HG02884 (cell line): ENCODE measurements around the gene EDARADD.
"Not testable (repeated sequence)": the region's sequence is repeated elsewhere in the genome, so short reads cannot be mapped to it uniquely, and the experiment has no call there.

Experiments used
- ATAC-seq: cut with Tn5 transposase; IDR thresholded peaks from one replicate; pipeline ENCODE4 v1.9.1; 2021; ENCODE audit warnings: mild to moderate bottlenecking, moderate library complexity; ENCODE audit not compliant: unreplicated experiment

EDARADD gene

DNA sequence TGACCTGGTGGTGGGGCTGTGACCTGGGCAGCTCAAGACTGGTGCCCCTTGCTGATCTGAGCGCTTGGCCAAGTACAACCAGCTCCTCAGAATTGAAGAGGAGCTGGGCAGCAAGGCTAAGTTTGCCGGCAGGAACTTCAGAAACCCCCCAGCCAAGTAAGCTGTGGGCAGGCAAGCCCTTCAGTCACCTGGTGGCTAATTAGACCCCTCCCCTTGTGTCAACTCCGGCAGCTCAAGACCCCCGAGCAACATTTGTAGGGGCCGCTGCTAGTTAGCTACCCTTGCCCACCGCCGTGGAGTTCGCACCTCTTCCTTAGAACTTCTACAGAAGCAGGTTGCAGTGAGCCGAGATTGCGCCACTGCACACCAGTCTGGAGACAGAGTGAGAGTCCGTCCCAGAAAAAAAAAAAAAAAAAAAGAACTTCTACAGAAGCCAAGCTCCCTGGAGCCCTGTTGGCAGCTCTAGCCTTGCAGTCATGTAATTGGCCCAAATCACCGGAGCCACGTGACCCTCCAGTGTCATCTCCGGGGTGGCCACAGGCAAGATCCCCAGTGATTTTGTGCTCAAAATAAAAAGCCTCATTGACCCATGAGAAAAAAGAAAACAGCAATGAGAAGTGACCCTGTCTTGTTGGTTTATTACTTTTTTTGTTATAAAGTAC lies 90.4 kb downstream of the EDARADD start:
- ATAC-seq, result no peak

DNA sequence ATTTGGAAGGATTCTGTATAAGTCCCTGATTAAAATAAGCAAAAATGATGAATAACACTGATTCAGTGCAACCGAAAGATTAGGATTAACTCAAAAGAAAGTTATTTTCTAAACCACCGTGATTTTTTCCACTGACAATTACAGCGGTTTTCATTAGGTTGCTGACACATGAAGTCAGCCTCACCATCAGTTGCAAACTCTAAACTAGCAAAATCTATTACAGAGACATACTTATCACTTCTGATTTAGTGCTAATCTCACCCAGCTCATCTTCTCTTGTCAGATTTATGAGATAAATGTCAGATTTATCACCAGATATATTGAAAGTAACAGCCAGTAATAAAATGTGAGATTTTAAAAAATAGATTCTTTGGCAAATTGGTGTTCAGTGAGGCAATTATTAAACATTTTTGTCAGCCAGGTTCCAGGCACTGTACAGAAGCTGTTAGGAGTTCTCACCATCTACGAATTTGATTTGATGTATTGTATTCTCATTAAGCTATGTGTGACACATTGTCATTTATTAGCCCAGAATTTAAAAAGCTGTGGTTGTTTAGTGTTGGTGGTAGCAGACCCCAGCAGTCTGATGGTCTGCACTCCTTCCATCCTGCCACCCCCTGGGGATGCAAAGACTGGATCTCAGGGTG lies 92.4 kb downstream of the EDARADD start:
- no peak for ATAC-seq

DNA sequence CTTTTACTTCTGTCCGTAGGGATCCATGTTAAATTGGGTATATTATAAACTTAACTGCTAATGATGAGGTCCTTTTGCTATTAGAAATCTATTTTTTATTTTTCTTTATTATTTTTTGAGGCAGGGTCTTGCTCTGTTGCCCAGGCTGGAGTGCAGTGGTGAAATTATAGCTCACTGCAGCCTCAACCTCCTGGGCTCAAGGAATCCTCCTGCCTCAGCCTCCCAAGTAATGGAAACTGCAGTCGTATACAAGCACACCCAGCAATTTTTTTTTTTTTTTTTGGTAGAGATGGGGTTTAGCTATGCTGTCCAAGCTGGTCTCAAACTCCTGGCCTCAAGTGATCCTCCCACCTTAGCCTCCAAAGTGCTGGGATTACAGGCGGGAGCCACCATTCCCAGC lies 95.1 kb downstream of the EDARADD start:
- ATAC-seq, result not testable (repeated sequence)

DNA sequence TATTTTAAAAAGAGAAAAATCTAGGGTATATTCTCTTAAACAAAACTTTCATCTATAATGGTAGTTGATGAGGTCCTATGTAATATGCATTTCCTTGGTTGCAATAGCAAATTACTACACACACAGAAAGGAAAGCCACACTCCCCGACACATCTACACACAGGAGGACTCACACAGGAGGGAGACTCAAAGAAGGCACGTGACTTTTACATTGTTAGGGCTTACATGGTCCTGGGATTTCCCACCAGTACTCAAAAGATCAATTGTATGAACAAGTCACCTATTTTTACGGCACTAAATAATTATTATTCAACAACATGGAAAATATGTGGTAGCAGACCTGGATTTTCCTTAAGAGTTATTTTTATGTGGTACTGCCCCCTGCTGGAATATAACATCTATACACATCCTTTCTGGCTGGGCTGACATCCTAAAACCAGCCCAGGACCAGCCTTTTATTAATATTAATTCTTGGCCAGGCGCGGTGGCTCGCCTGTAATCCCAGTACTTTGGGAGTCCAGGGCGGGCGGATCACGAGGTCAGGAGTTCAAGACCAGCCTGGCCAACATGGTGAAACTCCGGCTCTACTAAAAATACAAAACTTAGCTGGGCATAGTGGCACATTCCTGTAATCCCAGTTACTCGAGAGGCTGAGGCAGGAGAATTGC lies 95.8 kb downstream of the EDARADD start:
- no peak for ATAC-seq

DNA sequence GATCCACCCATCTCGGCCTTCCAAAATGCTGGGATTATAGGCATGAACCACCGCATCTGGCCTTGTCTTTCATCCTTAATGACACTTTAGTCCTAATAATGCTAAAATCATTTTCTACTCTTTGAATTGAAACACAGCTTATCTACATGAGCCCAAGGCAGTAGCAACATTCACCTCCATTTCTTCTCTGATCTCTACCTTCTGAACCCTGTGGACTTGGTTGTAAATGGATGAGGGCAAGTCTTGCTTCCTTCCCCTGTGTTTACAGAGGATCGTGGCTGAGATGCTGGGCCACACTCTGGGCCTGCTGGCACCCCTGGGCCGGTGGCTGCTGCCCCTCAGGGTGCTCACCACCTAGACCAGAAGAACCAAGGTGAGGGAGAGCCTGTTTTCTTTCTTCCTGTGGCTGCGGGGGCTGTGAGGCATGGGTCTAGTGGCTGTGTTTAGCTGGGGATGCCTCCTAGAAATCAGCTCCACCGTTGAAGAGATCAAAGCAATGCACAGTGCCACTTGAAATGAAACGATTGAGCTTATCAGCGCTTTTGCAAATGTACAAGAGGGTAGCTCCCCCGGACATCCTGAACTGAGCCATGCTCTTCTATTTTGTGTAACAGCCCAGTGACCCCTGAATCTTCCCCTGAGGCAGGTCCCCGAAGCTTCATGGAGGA lies 97.5 kb downstream of the EDARADD start:
- no peak for ATAC-seq

DNA sequence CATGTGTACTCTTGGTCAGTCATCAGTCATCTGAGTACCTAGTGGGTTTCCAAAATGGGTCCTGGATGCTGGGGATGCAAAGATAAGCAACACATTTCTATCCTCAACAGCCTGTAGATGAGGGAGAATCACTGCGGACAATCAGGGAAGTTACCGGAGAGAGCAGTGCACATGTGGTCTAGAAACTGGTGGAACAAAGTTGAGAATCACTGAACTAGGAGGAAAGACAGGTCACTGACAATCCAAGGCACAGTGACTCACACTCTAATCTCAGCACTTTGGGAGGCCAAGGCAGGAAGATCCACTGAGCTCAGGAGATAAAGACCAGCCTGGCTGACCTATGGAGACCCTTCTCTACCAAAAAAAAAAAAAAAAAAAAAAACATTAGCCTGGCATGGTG lies 98.3 kb downstream of the EDARADD start:
- ATAC-seq, result no peak

DNA sequence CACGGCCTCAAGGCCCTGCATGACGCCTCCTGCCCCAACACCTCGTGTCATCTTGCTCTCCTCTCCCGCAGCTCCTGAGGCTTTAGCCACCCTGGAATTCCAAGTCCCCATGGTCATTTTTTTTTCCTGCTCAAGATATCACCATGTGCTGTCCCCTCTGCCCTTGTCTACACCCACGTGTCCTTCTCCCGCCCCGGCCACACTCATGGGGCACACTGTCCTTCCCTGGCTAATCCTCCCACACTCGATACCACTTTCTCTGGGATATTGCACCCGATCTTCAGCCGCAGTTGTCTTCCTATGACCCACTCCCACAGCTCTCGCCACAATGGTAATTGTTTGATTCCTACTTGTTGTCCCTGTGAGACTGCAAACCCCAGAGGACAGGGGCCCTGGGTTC lies 100.0 kb downstream of the EDARADD start:
- ATAC-seq, result no peak

DNA sequence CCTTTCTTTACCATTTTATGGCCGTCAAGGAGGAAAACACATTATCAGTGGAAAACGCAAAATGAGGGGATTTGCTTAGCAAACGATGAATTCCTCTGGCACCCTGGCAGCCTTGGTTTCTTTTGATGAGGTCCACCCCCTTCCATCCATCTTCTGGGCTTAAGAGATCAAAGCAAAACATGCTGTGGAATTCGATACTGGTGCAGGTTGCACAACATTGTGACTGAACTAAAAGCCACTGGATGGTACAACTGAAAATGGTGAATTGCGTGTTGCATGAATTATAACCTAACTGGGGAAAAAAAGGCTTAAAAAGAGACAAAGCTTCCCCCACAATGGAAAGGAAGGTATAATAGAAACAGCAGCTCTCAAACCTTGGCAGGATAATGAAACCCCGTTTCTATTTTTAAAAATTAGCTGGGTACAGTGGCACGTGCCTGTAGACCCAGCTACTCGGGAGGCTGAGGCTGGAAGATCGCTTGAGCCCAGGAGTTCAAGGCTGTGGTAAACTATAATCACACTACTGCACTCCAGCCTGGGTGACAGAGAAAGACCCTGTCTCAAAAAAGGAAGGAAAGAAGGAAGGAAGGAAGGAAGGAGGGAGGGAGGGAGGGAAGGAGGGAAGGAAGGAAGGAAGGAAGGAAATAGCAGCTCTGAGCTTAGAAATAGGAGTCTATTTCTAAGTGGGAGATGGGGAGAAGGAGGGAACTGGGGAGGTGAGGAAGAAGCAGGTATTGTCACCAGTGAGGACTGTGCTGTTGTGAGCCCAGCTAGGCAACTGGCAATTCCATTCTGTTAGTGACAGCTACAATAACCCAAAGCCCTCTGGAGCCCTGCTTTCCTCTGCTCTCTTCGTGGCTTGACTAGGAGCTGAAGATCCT lies 100.7 kb downstream of the EDARADD start:
- no peak for ATAC-seq

DNA sequence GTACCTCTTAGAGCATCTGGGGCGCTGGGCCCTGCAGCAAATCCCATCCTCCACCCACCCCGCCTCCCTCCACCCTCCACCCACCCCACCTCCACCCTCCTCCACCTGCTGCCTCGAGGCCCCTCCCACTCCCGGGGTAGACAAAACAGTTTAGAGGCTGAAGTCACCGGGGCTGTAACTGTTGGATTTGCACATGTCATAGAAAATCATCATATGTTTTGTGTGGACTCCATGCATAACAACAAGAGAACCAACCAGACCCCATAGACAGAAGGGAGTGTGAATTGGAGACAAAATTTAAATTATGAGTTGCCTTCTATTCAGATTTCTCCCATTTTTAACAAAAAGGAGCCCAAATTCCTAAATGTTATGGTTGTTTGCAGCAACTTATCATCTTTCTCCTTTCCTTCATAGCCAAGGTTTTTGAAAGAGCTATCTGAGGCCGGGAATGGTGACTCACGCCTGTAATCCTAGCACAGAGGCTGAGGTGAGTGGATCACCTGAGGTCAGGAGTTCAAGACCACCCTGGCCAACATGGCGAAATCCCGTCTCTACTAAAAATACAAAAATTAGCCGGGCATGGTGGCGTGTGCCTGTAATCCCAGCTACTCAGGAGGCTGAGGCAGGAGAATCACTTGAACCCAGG lies 101.5 kb downstream of the EDARADD start:
- ATAC-seq, result no peak

DNA sequence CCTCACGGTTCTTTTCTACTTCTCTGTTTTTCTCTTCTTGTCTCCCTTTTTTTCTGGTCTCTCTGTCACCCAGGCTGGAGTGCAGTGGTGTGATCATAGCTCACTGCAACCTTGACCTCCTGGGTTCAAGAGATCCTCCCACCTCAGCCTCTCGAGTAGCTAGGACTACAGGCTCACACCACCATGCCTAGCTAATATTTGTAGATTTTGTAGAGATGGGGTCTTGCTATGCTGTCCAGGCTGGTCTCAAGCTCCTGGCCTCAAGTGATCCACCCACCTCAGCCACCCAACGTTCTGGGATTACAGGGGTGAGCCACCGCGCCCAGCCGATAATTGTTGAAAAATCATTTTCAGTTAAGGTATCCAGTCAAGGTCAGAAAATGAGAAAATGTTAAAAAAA lies 103.8 kb downstream of the EDARADD start:
- no peak for ATAC-seq

DNA sequence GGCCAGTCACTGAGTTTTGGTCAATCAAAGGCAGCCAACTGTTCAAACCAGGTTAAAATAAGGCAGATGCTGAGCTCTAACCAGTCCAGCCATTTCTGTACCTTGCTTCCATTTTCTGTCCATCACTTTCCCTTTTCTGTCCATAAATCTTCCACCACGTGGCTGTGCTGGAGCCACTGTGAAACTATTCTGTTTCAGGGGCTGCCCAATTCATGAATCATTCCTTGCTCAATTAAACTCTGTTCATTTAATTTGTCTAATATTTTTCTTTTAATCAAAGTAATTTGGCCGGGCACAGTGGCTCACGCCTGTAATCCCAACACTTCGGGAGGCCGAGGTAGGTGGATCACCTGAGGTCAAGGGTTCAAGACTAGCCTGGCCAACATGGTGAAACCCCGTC lies 107.0 kb downstream of the EDARADD start:
- ATAC-seq, result no peak

DNA sequence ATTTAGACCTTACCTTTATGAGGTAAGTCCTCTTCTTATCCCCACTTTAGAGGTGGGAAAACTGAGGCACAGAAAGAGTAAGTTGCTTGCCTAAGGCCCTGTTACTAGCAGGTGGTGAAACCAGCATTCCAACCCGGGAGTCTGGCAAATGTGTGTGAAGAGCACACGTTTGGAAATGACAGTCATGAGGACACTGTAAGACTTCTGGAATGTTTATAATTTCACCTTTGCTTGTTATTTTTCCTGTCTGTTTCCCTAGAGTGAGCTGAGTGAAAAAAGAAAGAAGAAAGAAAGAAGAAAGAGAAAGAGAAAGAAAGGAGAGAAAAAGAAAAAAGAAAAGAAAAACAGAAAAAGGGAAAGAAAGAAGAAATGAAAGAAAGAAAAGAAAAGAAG lies 108.5 kb downstream of the EDARADD start:
- ATAC-seq, result no peak

DNA sequence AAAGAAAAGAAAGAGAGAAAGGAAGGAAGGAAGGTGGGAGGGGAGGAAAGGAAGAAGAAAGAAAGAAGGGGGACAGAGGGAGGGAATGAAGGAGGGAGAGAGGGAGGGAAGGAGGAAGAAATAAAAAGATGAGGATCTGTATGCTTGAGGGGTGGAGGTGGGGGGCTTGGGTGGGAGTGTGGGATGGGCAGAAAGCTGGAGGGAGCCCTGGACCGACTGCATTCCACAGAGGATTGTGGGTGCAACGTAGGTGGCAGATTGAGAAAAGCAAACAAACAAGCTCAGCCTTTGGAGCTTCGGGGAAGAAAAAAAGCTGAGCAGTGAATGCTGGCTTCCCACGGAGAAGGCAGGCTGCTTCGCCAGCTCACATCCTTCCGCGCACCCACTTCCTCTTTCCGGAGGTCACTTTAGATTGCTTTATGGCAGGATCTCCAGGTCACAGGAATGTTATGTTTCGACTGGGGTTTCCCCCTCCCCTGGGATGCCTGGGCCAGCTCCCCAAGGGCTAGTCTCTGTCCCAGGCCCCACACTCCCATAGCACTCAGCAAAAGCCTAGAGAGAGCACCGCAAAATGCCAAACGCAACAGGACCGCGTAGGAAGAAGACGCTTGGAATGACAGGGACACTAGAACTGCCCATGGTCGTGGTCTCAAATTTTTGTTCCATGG lies 109.0 kb downstream of the EDARADD start:
- ATAC-seq, result no peak

DNA sequence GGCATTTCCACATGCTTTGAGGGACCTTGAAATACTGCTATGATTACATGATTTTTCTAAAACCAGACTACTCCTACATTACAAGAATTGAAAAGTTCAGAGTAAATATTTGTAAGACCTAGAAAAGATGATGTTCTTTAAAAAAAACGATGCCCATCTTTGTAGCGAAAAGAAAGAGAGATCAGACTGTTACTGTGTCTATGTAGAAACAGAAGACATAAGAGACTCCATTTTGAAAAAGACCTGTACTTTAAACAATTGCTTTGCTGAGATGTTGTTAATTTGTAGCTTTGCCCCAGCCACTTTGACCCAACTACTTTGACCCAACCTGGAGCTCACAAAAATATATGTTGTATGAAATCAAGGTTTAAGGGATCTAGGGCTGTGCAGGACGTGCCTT lies 110.3 kb downstream of the EDARADD start:
- ATAC-seq, result not testable (repeated sequence)

DNA sequence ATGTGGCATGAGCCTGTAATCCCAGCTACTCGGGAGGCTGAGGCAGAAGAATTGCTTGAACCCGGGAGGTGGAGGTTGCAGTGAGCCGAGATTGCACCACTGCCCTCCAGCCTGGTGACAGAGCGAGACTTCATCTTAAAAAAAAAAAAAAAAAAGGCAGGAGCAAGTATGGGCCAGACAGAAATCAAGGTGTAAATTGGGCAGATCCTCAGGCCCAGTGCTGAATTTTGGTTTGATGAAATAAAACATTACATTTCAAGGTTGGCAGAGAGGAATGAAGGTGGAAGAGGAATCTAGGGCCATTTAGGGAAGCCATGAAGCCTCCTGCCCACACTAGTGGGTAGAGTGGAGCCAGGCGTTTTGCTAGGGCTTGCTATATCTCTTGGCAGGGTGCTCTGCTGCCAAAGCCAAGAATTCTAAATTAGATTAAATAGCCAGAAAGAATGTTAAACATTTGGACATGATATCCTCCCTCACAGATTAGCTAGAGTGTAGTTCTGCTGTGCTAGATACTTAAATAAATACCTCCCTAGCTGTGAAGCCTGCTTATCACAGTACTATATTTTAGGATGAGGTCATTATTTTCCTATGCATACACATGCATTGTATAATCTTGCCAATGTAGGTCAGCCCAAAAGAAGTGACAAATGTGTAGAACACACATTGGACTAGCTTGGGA lies 113.1 kb downstream of the EDARADD start:
- no peak for ATAC-seq

DNA sequence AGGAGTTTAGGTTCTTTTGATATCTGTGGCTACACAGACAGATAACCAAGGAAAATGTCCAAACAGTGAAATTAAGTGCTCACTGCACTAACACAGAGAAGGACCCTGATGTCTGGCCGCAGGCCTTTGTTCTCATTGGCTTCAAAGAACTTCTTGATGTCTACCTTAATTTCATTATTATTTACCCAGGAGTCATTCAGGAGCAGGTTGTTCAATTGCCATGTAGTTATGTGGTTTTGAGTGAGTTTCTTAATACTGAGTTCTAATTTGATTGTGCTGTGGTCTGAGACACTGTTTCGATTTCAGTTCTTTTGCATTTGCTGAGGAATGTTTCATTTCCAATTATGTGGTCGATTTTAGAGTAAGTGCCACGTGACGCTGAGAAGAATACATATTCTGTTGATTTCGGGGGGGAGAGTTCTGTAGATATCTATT lies 114.5 kb downstream of the EDARADD start:
- ATAC-seq, result no peak

DNA sequence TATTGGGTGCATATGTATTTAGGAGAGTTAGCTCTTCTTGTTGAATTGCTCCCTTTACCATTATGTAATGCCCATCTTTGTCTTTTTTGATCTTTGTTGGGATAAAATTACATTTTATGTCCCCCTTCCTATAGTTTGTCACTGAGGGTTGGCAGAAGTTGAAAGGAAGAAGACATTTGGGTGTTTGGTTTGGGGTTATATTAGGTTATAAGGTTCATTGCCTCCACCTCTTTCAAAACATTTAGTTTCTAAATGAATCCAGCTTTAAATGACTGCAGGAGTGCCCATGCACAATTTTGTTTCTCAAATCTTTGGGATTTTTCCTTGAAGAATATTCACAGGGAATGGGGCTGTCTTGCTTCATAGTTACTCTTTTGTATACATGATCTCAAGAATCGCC lies 115.1 kb downstream of the EDARADD start:
- ATAC-seq, result no peak

DNA sequence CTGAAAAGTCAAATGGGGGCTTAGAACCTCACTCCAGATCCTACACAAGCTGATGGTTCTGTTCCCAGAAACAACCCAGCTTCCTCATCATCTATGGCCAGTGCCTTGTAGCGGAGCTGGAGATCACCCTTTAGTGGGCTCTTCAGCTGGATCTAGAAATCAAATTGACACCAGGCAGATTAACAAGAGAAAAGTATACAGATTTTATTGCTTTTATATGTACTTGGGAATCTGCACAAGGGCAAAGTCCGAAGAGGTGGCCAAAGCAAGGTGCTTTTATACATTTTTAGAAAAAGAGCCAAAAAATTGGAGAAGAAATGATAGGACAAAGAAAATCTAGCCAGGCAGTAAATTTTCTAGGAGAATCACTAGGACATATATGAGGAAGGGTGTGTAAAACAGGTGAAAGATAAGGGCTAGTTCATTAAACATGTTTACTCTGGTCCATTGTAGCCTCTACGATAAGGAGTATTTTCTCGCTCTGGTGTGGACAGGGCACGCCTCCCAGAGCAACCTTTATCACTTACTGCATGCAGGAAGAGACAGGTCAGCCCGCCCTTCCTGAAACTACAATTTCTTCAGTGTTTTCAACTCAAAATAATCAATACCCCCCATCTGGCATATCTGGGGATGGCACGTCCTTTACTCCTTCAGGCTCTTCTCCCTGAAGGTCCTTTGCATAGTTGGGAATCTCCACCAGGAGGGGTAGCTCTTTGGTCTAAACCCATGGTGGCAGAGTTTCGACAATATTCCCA lies 115.7 kb downstream of the EDARADD start:
- no peak for ATAC-seq
